RWPE2 (cell line): ENCODE data around the gene TRIO.

ENCODE experiments used
- ATAC-seq: fragments of 200-7000 bp; cut with Tn5 transposase; 3 replicates; pipeline ENCODE4 v1.9.1; 2021; ENCODE audit warnings: low read depth
- DNase-seq: peaks from one replicate; pipeline ENCODE4 v3.0.0-alpha.2; 2020; ENCODE audit warnings: low spot score
- H3K27ac ChIP-seq: fragments of 450-650 bp; 2 replicates; pipeline ENCODE4 v1.5.1; 2017; ENCODE audit warnings: mild to moderate bottlenecking; ENCODE audit not compliant: poor library complexity, severe bottlenecking
- H3K27me3 ChIP-seq: fragments of 250-450 bp; sonication (Bioruptor Pico); 2 replicates; pipeline ENCODE4 v1.5.1; 2021; ENCODE audit warnings: mild to moderate bottlenecking, moderate library complexity; ENCODE audit not compliant: insufficient read depth, poor library complexity, severe bottlenecking
- H3K36me3 ChIP-seq: fragments of 250-450 bp; sonication (Bioruptor Pico); 2 replicates; pipeline ENCODE4 v1.5.1; 2020; ENCODE audit warnings: low read depth, mild to moderate bottlenecking, moderate library complexity
- H3K4me1 ChIP-seq: fragments of 250-450 bp; sonication (Bioruptor Pico); 2 replicates; pipeline ENCODE4 v1.5.1; 2021; ENCODE audit warnings: mild to moderate bottlenecking, moderate library complexity; ENCODE audit not compliant: insufficient read depth, poor library complexity, severe bottlenecking
- H3K4me3 ChIP-seq: fragments of 250-450 bp; sonication (Bioruptor Pico); 2 replicates; pipeline ENCODE4 v1.5.1; 2021; ENCODE audit warnings: mild to moderate bottlenecking, moderate library complexity; ENCODE audit not compliant: severe bottlenecking
- H3K9me3 ChIP-seq: fragments of 250-450 bp; sonication (Bioruptor Pico); 2 replicates; pipeline ENCODE4 v1.5.1; 2021; ENCODE audit warnings: mild to moderate bottlenecking, moderate library complexity; ENCODE audit not compliant: severe bottlenecking
- CTCF ChIP-seq: fragments of 450-650 bp; IDR thresholded peaks from one replicate; pipeline ENCODE4 v1.5.1; 2017; ENCODE audit warnings: mild to moderate bottlenecking, moderate library complexity; ENCODE audit not compliant: poor library complexity, severe bottlenecking

The TRIO gene

GRCh38 chr5:14184725-14185124 is 41.6 kb downstream of the TRIO start:
- Histone ChIP-seq H3K27me3 (no peaks in the 10 kb centered on the region), H3K9me3 (no peaks in the 10 kb centered on the region), H3K4me3 (no peak overlapping the region), H3K27ac (peak overlapping the region; percentile 98), H3K36me3 (no peaks in the 10 kb centered on the region), H3K4me1 (peaks cover 98% of the 10 kb centered on the region)
- ATAC-seq (no peak), DNase-seq (no peak)
- no peak for TF ChIP-seq CTCF

- H3K9me3 ChIP-seq, result no peaks in the 10 kb centered on the region
- no peak for TF ChIP-seq CTCF
- H3K4me1 ChIP-seq, result peaks cover 96% of the 10 kb centered on the region
- no peaks in the 10 kb centered on the region for H3K36me3 ChIP-seq
- H3K27me3 ChIP-seq, result no peaks in the 10 kb centered on the region
- DNase-seq, result no peak
- H3K27ac ChIP-seq, result peak overlapping the region; percentile 98
- no peak overlapping the region for H3K4me3 ChIP-seq
- peak; percentile 60 for ATAC-seq
These were observed 42.4 kb downstream of the TRIO start for GRCh38 chr5:14185326-14186058.

- TF ChIP-seq CTCF, result no peak
- Histone ChIP-seq H3K9me3 (no peaks in the 10 kb centered on the region), H3K36me3 (no peaks in the 10 kb centered on the region), H3K27ac (peak overlapping the region; percentile 98), H3K27me3 (no peaks in the 10 kb centered on the region), H3K4me3 (no peak overlapping the region), H3K4me1 (peaks cover 96% of the 10 kb centered on the region)
- ATAC-seq (peak; percentile 40), DNase-seq (no peak)
These were observed 43.1 kb downstream of the TRIO start for GRCh38 chr5:14186059-14186830.

GRCh38 chr5:14187157-14187556 is 44.0 kb downstream of the TRIO start:
- H3K9me3 ChIP-seq, result no peaks in the 10 kb centered on the region
- H3K4me1 ChIP-seq, result peaks cover 94% of the 10 kb centered on the region
- no peak for TF ChIP-seq CTCF
- ATAC-seq, result no peak
- no peak for DNase-seq
- no peaks in the 10 kb centered on the region for H3K27me3 ChIP-seq
- H3K27ac ChIP-seq, result peak overlapping the region; percentile 98
- no peaks in the 10 kb centered on the region for H3K36me3 ChIP-seq
- no peak overlapping the region for H3K4me3 ChIP-seq

- Histone ChIP-seq H3K9me3 (no peaks in the 10 kb centered on the region), H3K27ac (peak overlapping the region; percentile 98), H3K4me1 (peaks cover 94% of the 10 kb centered on the region), H3K36me3 (no peaks in the 10 kb centered on the region; the same call in 1 of the 2 replicates), H3K27me3 (no peaks in the 10 kb centered on the region), H3K4me3 (no peak overlapping the region)
- no peak for ATAC-seq
- DNase-seq, result no peak
- no peak for TF ChIP-seq CTCF
These were observed 44.5 kb downstream of the TRIO start for GRCh38 chr5:14187660-14188059.
